HG03095 (cell line): ENCODE measurements around the gene CSH2.

Source experiments
- ATAC-seq: cut with Tn5 transposase; IDR thresholded peaks from one replicate; pipeline ENCODE4 v1.9.1; 2021; ENCODE audit warnings: moderate library complexity; ENCODE audit not compliant: unreplicated experiment

Gene CSH2

GRCh38 chr17:63835167-63835720 is 38.2 kb downstream of the CSH2 start:
- ATAC-seq = no peak

- no peak for ATAC-seq
Observed at GRCh38 chr17:63834431-63835166, 38.9 kb downstream of the CSH2 start.

- ATAC-seq = no peak
Observed at GRCh38 chr17:63833741-63834373, 39.6 kb downstream of the CSH2 start.

- ATAC-seq = no peak
Observed at GRCh38 chr17:63833026-63833740, 40.3 kb downstream of the CSH2 start.

- ATAC-seq = no peak
Observed at GRCh38 chr17:63832455-63832854, 41.0 kb downstream of the CSH2 start.

GRCh38 chr17:63832014-63832413 is 41.5 kb downstream of the CSH2 start:
- no peak for ATAC-seq

- no peak for ATAC-seq
Observed at GRCh38 chr17:63831505-63831904, 42.0 kb downstream of the CSH2 start.

- ATAC-seq = no peak
Observed at GRCh38 chr17:63830904-63831491, 42.5 kb downstream of the CSH2 start.

GRCh38 chr17:63830278-63830677 is 43.2 kb downstream of the CSH2 start:
- ATAC-seq = no peak

- no peak for ATAC-seq
Observed at GRCh38 chr17:63828936-63829335, 44.5 kb downstream of the CSH2 start.

- ATAC-seq = no peak
Observed at GRCh38 chr17:63827801-63828221, 45.7 kb downstream of the CSH2 start.

- peak; percentile 79 for ATAC-seq
Observed at GRCh38 chr17:63827002-63827800, 46.3 kb downstream of the CSH2 start, which contains the start of the genes FTSJ3 and PSMC5. Gene FTSJ3 (minus strand): TSS chr17:63827663. CDS start chr17:63826902, 761 bp downstream. Gene PSMC5 (plus strand): TSS chr17:63827431. CDS start chr17:63827491, 60 bp downstream.

- no peak for ATAC-seq
Observed at GRCh38 chr17:63826468-63827001, 46.9 kb downstream of the CSH2 start.

- ATAC-seq = no peak
Observed at GRCh38 chr17:63824362-63824761, 49.1 kb downstream of the CSH2 start.

- no peak for ATAC-seq
Observed at GRCh38 chr17:63823659-63824331, 49.7 kb downstream of the CSH2 start.

- no peak for ATAC-seq
Observed at GRCh38 chr17:63822537-63822936, 50.9 kb downstream of the CSH2 start.
